CD4-positive, alpha-beta T cell treated with Interleukin-6 at 100 ng/mL for 8 hours (primary cell): ENCODE measurements around the gene CASK.
"Not testable (repeated sequence)": the region's sequence is repeated elsewhere in the genome, so short reads cannot be mapped to it uniquely, and the experiment has no call there.

Experiments
- DNase-seq: peaks from one replicate; pipeline ENCODE4 v3.0.0-alpha.2; 2020; ENCODE audit warnings: mixed read lengths, low spot score

The CASK gene

DNA sequence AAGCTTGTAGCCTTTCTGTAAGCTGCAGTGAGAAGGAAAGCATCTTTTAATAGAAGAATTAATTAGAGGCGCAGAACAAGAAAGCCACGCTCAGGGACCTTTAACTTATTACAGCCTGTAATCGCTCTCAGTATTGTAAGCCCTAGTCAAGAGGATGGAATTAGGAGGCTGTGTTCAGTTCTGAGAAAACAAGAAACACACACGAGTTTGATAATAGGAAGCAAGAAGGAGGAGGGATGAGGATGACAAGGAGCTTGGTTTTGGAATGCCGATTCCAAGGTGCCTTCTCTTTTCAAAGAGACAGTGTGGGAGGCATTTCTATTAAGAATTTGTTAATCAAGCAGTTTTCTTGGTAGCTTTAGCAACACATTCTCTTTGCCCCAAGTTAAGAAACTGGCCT lies 406.9 kb downstream of the CASK start:
- DNase-seq = no peak

DNA sequence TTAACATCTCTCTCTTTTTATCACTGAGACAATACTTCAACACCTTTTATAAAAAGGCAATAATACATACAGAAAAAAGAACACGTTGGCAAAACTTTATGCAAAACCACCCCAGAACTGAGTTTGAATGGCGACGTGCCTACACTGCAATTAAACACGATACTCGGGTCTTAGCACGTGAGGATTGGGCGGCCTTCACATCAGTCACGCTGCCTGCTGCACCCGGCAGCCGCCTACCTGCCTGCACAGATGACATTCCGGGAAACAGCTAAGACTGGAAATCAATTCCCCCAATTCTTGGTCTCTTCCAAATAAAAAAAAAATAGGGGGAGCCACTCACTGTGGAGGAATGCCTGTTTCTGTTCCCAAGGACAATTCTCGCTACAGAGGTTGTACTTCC lies 408.0 kb downstream of the CASK start:
- no peak for DNase-seq

DNA sequence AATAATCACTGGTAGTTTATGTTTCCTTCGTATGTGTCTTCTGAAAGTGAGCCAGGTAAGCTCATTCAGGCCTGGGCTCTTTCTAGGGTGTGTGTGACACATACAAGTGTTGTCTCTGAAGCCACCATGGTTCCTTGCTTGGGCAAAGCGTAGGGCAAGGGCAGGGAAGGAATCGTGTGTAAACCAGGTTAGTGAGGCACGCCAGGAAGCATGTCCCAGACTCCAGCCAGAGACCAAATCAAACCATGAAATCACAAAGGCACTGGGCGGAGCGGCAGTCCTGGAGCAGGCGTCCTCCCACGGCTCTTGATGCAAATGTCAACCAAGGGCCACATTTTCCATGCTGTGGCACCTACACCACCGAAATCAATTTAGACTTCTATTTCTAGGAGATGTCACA lies 409.2 kb downstream of the CASK start:
- DNase-seq = no peak

DNA sequence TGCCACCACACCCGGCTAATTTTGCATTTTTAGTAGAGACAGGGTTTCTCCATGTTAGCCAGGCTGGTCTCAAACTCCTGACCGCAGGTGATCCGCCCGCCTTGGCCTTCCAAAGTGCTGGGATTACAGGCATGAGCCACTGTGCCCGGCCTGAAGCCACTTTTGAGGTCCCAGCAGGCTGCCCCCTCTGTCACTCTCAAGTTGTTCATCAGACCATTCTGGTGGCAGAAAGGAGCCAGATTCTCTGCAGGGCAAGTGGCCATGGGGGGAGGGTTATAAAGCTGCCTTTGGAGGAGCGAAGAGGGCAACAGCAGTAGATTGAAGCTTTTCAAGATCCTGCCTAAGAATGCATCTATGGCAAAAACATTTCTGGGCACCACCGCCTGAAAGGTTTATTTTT lies 410.5 kb downstream of the CASK start:
- not testable (repeated sequence) for DNase-seq

DNA sequence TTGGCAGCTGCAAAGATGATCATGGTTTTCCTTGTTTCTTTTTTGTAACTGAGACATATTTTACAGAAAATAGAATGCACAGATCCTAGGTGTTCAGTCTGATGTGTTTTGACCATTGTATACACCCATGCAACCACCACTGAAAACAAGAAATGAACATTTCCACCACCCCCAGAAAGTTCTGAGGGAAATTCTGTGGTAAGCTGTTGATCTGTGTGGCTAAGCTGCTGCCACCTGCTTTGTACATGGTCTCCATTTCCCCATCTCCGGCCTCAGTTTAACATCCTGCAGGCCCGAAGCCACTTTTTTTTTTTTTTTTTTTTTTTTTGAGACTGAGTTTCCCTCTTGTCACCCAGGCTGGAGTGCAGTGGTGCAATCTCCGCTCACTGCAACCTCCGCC lies 411.0 kb downstream of the CASK start:
- DNase-seq = no peak

DNA sequence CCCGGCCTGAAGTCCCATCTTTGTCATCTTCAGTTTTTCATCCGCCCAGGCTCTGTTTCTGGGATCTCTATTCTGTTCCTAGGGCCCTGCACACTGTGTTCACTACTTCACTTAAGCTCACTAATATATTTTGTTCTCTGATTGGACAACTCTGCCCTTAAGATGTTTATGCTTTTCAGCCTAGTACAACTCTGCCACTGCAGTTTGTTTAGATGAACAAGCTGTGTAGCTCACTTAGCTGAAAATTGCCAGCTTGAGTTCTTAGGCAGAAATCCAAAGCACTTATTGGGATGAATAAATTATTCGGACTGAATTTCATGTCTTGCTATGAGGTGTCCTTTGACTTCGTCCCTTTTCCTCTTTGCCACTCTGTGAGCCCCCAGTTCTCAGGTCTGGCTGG lies 415.4 kb downstream of the CASK start:
- DNase-seq = no peak

DNA sequence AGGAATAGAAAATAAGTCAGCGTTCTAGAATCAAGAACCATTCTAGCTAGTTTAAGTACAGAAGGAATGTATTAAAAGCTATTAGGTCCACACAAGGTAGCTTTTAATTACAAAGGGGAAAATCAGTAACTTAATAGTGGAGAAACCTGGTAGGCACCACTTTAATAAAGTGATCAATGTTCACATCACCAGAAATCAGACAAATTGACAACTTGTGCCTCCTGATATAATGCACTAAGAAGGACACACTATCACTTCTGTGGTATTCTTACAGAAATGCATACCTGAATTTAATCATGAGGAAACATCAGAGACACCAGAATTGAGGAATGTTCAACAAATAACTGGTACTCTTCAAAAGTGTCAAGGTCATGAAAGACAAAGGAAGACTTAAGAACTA lies 421.4 kb downstream of the CASK start:
- no peak for DNase-seq

DNA sequence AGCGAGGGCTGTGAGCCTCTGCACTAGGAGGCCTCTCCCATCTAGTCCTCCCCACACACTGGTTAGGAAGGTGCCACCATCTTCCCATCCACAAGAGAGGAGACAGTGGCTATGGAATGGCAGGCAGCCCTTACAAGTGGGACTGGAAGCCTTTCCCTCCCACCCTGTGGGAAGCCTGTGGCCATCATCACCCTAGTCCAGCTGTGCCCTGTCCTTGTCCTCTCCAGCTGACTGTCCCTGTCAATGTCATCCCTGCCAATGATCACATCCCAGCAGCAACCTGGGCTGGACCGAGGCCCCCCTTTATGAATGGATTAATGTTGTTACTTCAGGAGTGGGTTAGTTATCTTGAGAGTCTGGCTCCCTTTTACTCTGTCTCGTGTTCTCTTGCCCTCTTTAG lies 423.4 kb downstream of the CASK start:
- DNase-seq = no peak

DNA sequence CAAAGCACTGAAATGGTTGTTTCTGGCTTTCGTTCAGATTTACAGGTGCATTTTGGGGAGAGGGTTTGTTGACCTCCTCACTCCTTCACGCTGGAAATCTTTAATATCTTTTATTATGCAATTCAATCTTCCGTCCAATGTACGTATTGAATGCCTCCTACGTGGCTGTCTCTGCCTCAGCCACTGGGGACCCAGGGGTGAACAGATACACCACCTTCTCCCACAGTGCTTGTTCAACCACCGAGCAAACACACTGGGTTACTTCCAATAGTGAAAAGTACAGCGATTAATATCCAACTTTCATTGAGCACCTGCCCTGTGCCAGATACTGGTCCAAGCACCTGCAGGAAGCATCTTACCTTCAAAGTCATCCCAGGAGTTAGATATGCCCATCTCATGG lies 424.2 kb downstream of the CASK start:
- DNase-seq = no peak

DNA sequence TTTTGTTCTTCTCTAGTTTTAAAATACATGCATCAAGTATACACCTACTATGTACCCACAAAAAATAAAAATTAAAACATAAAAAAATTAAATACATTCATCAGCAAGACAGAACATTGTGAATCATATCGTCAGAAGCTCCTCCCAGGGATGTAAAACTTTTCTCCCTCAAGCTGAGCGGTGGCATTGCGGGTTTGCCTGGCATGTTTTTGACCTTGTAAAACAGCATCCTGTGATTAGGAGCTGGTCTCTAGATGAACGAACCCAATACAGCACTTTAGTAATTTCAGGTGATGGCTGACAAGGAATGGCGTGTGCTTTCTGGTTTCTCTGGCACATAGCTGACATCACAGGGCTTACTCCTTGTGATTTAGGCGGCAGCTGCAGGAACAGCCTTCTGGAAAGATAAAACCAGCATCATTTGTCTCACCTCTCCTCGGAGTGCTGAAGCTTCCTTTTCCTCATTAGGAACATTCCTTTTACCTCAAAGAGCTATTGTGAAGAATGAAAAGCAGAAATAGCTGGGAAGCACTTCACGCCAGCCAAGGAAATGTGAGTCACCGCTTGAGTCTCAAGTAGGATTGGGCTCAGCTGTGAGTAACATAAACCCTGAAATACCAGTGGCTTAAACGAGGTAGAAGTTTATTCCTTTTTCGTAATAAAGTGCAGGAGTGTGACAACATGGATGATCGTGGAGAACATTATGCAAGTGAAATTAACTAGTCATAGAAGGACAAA lies 431.9 kb downstream of the CASK start:
- no peak for DNase-seq

DNA sequence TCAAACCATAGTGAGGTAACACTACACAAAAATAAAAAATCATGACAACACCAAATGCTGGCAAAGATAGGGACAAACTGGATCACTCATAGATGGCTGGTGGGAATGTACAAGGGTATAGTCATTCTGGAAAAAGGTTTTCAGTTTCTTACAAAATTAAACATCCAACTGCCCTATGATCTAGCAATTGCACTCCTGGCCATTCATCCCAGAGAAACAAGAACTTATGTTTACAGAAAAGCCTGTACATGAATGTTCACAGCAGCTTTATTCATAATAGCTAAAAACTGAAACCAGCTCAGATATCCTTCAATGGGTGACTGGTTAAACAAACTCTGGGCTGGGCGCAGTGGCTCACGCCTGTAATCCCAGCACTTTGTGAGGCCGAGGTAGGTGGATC lies 432.9 kb downstream of the CASK start:
- DNase-seq = no peak

DNA sequence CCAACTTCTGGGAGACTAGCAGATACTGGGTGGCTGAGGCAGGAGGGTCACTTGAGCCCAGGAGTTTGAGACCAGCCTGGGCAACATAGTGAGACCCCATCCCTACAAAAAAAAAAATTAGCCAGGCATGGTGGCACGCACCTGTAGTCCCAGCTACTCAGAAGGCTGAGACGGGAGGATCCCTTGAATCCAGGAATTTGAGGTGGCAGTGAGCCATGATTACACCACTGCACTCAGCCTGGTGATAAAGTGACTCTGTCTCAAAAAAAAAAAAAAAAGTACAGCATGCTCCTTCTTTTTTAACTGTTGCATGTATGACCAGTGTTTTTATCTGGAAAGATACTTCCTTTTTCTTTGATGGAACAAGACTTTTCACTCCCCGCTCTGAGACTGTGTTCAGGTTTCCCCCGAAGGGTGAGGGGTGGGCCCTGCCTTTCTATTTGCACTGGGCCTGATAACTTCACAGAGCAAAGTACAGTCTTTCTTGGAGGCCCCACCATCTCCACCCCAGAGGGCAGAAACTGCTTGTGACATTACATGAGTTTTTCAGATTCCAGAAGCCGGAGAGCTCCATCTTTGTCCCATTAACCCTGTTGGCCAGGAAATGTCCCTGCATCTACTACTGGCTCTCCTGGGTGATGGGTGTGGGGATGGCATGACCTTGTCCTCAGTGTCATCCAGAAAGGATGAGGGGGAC lies 441.1 kb downstream of the CASK start:
- no peak for DNase-seq

DNA sequence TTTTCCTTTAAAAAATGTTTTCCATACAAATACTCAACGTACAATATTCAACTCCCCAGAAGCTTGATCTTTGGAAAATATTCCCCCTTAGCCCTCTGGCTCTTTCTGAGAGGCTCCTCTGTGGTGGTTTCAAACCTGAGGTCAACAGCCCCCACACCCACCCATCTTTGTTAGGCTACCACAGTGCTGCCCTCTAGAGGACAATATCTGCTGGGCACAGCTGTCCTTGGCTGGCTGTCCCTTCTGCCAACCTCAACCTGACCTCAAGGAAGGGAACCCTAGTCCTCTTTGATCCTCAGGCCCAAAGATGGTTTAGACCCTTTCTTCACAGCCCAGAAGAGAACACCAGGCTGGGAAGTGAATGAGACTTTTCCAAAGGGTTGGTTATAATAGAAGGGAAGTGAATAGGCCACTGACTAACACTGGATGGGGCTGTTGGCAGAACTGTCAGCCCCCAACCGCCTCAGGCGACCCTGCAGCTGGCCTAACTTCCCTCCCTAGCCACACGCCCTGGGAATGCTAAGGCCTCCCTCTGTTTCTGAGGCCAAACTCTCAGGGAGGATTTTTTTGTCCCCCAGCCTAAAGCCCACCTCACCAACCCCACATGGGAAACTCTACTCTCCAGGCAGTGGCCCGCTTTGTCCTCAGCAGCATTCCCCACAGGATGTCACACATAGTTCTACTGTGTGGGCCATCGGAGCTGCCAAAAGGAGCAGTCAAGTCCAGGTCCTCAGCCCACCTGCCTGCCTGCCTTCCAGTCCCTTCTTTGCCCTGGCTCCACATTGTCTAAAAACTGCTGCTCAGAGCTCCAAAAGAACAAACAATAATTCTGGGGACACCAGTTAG lies 441.9 kb downstream of the CASK start:
- no peak for DNase-seq

DNA sequence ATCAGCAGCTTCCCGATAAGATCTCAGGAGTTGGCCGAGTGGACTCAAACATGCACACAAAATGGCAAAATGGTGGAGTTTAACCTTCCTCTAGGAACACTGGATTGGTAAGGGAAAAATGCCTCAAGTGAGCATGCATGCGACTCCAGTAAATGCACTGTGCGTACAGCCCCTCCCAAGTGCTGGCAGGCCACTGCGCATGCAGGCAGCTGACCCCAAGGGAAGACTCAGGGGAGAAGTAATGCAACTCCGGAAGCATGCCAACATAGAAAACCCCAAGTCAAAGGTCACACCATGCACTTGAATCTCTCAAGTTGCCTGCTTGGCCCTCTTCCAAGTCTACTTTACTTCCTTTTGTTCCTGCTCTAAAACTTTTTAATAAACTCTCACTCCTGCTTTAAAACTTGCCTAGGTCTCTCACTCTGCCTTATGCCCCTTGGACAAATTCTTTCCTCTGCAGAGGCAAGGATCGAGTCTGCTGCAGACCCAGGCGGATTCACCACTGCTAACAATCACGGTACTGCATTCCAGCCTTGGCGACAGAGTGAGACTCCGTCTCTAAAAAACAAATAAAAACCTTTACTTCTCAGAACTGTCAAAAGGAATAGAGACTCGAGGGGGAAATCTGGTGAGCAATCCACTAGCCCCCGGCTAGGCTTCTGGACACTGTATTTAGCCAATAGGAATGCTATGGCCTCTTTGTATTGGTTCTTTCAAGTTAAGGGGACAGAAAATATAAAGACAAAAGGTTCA lies 442.7 kb downstream of the CASK start:
- no peak for DNase-seq

DNA sequence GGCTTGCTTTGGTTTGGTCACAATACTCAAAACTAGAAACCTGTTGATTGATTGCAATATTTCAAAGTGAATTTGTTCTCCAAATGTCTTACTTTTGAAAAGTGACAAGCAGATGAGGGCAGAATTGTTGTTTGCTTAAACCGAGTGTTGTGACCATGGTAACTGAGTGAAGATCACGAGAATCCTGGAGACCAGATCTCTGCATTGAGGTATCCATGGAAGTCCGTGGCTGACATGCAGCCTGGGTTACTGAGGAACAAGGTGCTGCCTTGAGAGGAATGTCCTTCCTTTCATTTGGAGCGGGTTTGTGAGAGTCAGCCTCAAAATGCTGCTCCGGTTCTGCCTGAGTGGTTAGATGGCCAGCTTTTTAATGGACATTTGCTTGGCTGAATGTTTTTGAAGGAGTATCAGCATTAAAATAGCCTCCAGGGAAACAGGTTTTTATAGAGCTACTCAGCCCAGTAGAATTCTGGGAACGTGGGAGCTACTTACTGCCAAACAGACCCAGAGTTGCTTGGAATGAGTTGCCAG lies 444.9 kb downstream of the CASK start:
- DNase-seq = no peak

DNA sequence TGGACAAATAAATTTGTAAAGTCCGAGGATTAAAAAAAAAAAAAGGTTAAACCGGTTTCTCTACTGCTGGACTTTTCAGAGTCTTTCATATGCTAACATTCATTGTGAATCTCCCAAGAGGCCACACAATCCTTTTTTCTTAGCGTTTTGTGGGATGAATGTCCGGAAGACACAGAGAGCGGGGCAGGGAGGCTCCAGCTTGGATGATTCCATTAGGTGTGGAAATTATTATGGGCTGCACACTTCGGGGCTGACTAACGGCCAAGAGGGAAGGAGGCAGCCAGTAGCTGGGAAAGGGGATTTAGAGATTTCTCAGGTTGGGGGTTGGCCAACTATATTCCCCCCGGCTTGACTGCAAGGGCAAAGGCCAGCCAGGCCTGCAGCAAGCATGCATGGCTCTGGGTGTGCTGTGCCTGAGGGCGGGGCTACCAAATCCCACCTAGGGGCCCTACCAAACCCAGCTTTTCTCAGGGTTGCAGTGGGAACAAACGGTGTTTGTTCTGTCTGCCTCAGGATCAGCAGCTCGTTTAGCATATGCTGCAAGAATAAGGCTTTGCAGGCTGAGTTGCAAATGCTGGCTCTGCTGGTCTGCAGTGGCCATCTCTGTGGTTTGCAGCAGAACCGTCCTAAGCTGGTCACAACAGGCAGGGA lies 447.6 kb downstream of the CASK start:
- no peak for DNase-seq

DNA sequence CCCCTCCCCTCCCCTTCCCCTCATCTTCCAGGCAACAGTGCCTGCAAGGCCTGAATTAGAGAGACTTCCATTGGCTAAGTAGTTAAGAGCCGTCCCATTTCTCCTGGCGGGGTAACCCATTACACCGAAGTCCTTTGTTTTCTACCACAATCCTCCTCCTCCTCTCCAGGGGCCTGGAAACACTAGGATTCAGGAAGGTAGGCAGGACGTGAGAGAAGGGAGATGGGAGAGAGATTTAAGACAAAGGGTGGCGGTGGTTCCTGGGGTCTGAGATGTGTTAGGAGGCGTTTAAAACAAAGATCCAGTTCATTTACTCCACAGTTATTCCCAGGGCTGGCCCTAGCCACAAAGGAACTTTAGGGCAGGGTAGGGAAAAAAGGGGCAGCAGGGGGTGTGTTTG lies 448.2 kb downstream of the CASK start:
- no peak for DNase-seq

DNA sequence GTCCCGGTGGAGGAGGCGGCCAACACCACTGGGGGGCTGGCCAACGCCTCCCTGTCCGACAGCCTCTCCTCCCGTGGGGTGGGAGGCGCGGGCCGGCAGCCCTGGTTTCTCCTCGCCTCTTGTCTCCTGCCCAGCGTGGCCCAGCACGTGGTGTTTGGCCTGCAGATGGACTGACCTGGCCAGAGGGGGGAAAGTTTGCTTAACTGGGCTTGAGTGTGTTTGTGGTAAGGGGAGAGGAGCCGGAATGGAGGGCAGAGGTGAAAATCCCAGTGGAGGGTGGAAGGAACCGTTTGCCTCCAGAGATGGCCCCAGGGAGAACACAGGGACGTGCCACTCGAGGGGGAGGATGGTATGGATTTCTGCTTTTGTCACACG lies 448.6 kb downstream of the CASK start:
- DNase-seq = no peak

DNA sequence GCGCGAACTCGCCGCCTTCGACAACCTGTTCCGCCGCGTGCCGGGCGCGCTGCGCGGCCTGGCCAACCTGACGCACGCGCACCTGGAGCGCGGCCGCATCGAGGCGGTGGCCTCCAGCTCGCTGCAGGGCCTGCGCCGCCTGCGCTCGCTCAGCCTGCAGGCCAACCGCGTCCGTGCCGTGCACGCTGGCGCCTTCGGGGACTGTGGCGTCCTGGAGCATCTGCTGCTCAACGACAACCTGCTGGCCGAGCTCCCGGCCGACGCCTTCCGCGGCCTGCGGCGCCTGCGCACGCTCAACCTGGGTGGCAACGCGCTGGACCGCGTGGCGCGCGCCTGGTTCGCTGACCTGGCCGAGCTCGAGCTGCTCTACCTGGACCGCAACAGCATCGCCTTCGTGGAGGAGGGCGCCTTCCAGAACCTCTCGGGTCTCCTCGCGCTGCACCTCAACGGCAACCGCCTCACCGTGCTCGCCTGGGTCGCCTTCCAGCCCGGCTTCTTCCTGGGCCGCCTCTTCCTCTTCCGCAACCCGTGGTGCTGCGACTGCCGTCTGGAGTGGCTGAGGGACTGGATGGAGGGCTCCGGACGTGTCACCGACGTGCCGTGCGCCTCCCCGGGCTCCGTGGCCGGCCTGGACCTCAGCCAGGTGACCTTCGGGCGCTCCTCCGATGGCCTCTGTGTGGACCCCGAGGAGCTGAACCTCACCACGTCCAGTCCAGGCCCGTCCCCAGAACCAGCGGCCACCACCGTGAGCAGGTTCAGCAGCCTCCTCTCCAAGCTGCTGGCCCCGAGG lies 449.2 kb downstream of the CASK start:
- DNase-seq = no peak

DNA sequence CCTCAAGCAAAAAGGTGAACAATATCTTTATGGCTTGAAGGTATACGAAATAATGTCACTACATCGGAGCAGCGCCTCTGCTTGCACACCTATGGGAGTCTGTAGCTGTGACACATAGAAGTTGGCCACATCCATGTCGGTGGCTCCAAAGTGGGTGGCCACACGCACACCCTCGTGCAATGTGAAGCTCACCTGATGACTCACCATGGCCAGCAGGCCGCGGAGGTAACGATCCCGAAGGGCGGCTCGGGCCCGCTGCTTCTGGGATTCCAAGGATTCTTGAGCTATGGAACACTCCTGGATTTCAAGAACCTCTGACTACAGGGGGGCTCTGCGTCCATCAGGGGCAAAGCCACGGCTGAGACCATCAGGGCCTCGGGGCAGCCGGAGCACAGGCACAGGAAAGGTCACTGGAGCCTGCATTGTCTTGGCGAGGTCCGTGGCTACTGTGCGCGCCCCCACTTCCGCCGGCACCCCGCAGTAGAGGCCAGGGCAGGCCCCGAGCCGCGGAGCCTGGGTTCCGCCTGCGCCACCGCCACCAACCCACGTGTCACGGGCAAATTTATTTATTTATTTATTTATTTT lies 451.0 kb downstream of the CASK start:
- DNase-seq = no peak
